K562 (cell line): ENCODE results near the gene CLDN7. TPM values are rescaled to one million over a fixed set of nuclear protein-coding genes. Genes with fewer than 3 reads are reported as not detected.

Experiments
- CHD4 ChIP-seq: fragments of 200-600 bp; sonication (generic); IDR thresholded peaks from 3 replicates; pipeline ENCODE4 v1.6.1; 2012; ENCODE audit warnings: low read depth, mild to moderate bottlenecking, mixed read lengths, low read length, inconsistent platforms; ENCODE audit not compliant: insufficient read depth, insufficient replicate concordance, poor library complexity, severe bottlenecking
- CREM ChIP-seq: IDR thresholded peaks from 2 replicates; pipeline ENCODE4 v1.6.1; 2014; ENCODE audit warnings: antibody characterized with exemption, low read depth
- HCFC1 ChIP-seq: IDR thresholded peaks from 2 replicates; pipeline ENCODE4 v1.6.1; 2012; ENCODE audit warnings: low read depth, low read length, improper control_type of control experiment
- HDAC8 ChIP-seq: fragments of 450-650 bp; IDR thresholded peaks from 2 replicates; pipeline ENCODE4 v1.6.1; 2016; ENCODE audit warnings: mild to moderate bottlenecking, missing genetic modification characterization, moderate library complexity, missing compliant biosample characterization
- HES1 ChIP-seq: fragments of 450-650 bp; IDR thresholded peaks from 2 replicates; pipeline ENCODE4 v1.6.1; 2016; ENCODE audit warnings: low read depth, mild to moderate bottlenecking, moderate library complexity
- JUNB ChIP-seq: fragments of 450-650 bp; formaldehyde crosslinking; conservative IDR thresholded peaks from 2 replicates; pipeline ENCODE4 v1.4.0; 2020; ENCODE audit warnings: mild to moderate bottlenecking
- KDM4B ChIP-seq, 2 experiments: fragments of 450-650 bp in 1 of 2; sonication (generic) in 1 of 2; IDR thresholded peaks; 2 replicates each; pipeline ENCODE4 v1.6.1; 2016 to 2017; ENCODE audit warnings: borderline replicate concordance in 2 of 2, antibody characterized with exemption in 1 of 2, low read depth in 1 of 2, mild to moderate bottlenecking in 1 of 2
- LCOR ChIP-seq: sonication (generic); formaldehyde crosslinking; IDR thresholded peaks from 2 replicates; pipeline ENCODE4 v1.8.0; 2022; ENCODE audit warnings: mild to moderate bottlenecking, missing genetic modification reagents
- MAFF ChIP-seq: IDR thresholded peaks from 2 replicates; pipeline ENCODE4 v1.6.1; 2012; ENCODE audit warnings: low read length, improper control_type of control experiment
- NFE2 ChIP-seq: IDR thresholded peaks from 2 replicates; pipeline ENCODE4 v1.6.1; 2014; ENCODE audit warnings: antibody characterized with exemption, low read depth
- SAFB ChIP-seq: fragments of 200-400 bp; formaldehyde crosslinking; IDR thresholded peaks from 2 replicates; pipeline ENCODE4 v1.6.1; 2017; ENCODE audit warnings: low read depth, low read length, borderline replicate concordance
- SMARCA4 ChIP-seq: fragments of 450-650 bp; IDR thresholded peaks from 2 replicates; pipeline ENCODE4 v1.6.1; 2016
- SP2 ChIP-seq: IDR thresholded peaks from 2 replicates; pipeline ENCODE4 v1.6.1; 2011; ENCODE audit warnings: mild to moderate bottlenecking, low read depth, low read length, moderate library complexity; ENCODE audit not compliant: poor library complexity, severe bottlenecking; ENCODE audit errors: extremely low read depth
- SRF ChIP-seq, 2 experiments: fragments of 250-450, 450-650 bp in 1 of 2; sonication (Bioruptor Pico) in 1 of 2; sonication (generic) in 1 of 2; formaldehyde crosslinking; IDR thresholded peaks; 2 replicates each; pipeline versions ENCODE4 v1.5.0 to v1.5.1; 2020 to 2022; ENCODE audit warnings: mild to moderate bottlenecking in 1 of 2, missing genetic modification reagents in 1 of 2
- TEAD4 ChIP-seq, 2 experiments: sonication (generic) in 1 of 2; formaldehyde crosslinking in 1 of 2; IDR thresholded peaks; 2 replicates each; pipeline versions ENCODE4 v1.6.1 to v1.8.0; 2012 to 2022; ENCODE audit warnings: borderline replicate concordance in 1 of 2, inconsistent platforms in 1 of 2, low read length in 1 of 2, mild to moderate bottlenecking in 1 of 2, missing genetic modification reagents in 1 of 2
- ZNF318 ChIP-seq, 2 experiments: fragments of 450-650 bp; IDR thresholded peaks; 2 replicates each; pipeline ENCODE4 v1.6.1; 2016; ENCODE audit warnings: mild to moderate bottlenecking in 2 of 2, borderline replicate concordance in 1 of 2, low read depth in 1 of 2, moderate library complexity in 1 of 2
- ZNF449 ChIP-seq: fragments of 250-450 bp; sonication (Bioruptor Pico); IDR thresholded peaks from 2 replicates; pipeline ENCODE4 v1.8.0; 2022; ENCODE audit warnings: moderate library complexity, mild to moderate bottlenecking, inconsistent platforms
- ZNF695 ChIP-seq: fragments of 450-650 bp; formaldehyde crosslinking; IDR thresholded peaks from 2 replicates; pipeline ENCODE4 v1.4.0; 2020; ENCODE audit warnings: mild to moderate bottlenecking, moderate library complexity
- polyA plus RNA-seq, 8 experiments: library from polyadenylated mRNA; depleted of rRNA in 4 of 8; stranded (reverse) in 5 of 8; unstranded in 3 of 8; fragments of >200 nt; fragmentation: Nextera tagmentation in 2 of 8; fragmentation: Illumina TruSeq in 1 of 8; extraction: Ambion mirVana in 2 of 8; extraction: Trizol in 1 of 8; gene quantifications; 2 replicates each; pipeline versions ENCODE4 v1.2.1 to v1.2.3, GENCODE V29; 2011 to 2014; ENCODE audit warnings: inconsistent platforms in 1 of 8, missing spikeins in 1 of 8
- total RNA-seq, 7 experiments: library from RNA; depleted of rRNA in 6 of 7; stranded (reverse); fragments of >200 nt in 6 of 7; fragmentation: Illumina TruSeq in 2 of 7; extraction: Trizol in 2 of 7; gene quantifications; 2 replicates each; pipeline versions ENCODE4 v1.2.1 to v1.2.3, GENCODE V29; 2011 to 2021; ENCODE audit warnings: low replicate concordance in 1 of 7

CLDN7 gene
- total and polyA plus RNA-seq, 9 of the 15 experiments (the other 6 are each of a cell fraction or from before 2014, with no cell fraction given), result 2.2 to 14.5 (median 7.6) TPM

- peak in 1 of 2 experiments; percentile 71; a peak in 1 of 4 replicates for TF ChIP-seq KDM4B (IDR thresholded peaks at IDR 0.05; ENCODE audit: borderline replicate concordance in 2 of 2, low read depth in 1 of 2)
- no peak for TF ChIP-seq ZNF318 (IDR thresholded peaks at IDR 0.05; ENCODE audit: borderline replicate concordance in 1 of 2, low read depth in 1 of 2)
- TF ChIP-seq TEAD4 (IDR thresholded peaks at IDR 0.05; ENCODE audit: low read length), result no peak
- TF ChIP-seq TEAD4 (CRISPR knock-in tag; IDR thresholded peaks at IDR 0.05; ENCODE audit: borderline replicate concordance), result no peak
- TF ChIP-seq ZNF449 (CRISPR knock-in tag), result no peak
- TF ChIP-seq JUNB (CRISPR knock-in tag), result no peak
- no peak for TF ChIP-seq SP2
- no peak for TF ChIP-seq ZNF695 (CRISPR knock-in tag)
- no peak for TF ChIP-seq HDAC8 (tag)
- TF ChIP-seq MAFF, result no peak
- no peak for TF ChIP-seq CHD4
- no peak for TF ChIP-seq SAFB
- TF ChIP-seq NFE2, result no peak
- peak; percentile 86 for TF ChIP-seq CREM
- TF ChIP-seq LCOR, result no peak
- peak; percentile 55; the same call in 1 of the 2 replicates for TF ChIP-seq HCFC1
- TF ChIP-seq HES1, result no peak
- no peak for TF ChIP-seq SMARCA4
- no peak for TF ChIP-seq SRF (CRISPR knock-in tag; IDR thresholded peaks at IDR 0.05)
These were observed 10.6 kb downstream of the CLDN7 start, which contains the start of gene CTDNEP1 (continued) for GRCh38 chr17:7251661-7252175.
